PC-9 (cell line): Measurements from ENCODE around the gene PC. TPM values are rescaled to one million over a fixed set of nuclear protein-coding genes. Genes with fewer than 3 reads are reported as not detected.

Experiments used
- microRNA-seq: library from miRNA; unstranded; fragments of <30 nt; microRNA quantifications from one replicate; pipeline ENCODE4 v1.2.0, GENCODE V29; 2021; ENCODE audit warnings: borderline number of aligned reads, borderline replicate concordance
- total RNA-seq: library from RNA; stranded (reverse); gene quantifications from 2 replicates; pipeline ENCODE4 v1.2.3, GENCODE V29; 2021

Gene PC
- total RNA-seq, 1 experiment from 2014 or later, result 38.9 TPM

Small RNA genes lying within 50 kb of the gene (microRNA-seq; reads per million reads assigned to microRNA genes)
- gene MIR3163, result not detected

Other genes with a start within 250 kb of the PC start
- gene SPTBN2, start 229.2 kb downstream of the PC start, total RNA-seq, result 51.0 and 66.8 TPM in 2 replicates
- 42.1 and 42.9 TPM in 2 replicates for gene RCE1, start 114.9 kb downstream of the PC start, total RNA-seq
- gene LRFN4, start 101.3 kb downstream of the PC start, total RNA-seq, result 13.8 and 26.6 TPM in 2 replicates
- not detected in 2 replicates for gene C11orf86, start 16.9 kb upstream of the PC start, total RNA-seq
- 11.1 and 12.3 TPM in 2 replicates for gene SYT12, start 64.8 kb upstream of the PC start, total RNA-seq
- gene RHOD, start 98.5 kb upstream of the PC start, total RNA-seq, result 127 and 156 TPM in 2 replicates
- 117 and 120 TPM in 2 replicates for gene KDM2A, start 160.9 kb upstream of the PC start, total RNA-seq